GM21619 (cell line): Measurements from ENCODE around the gene KAT7.
"Not testable (repeated sequence)": the region's sequence is repeated elsewhere in the genome, so short reads cannot be mapped to it uniquely, and the experiment has no call there.

ENCODE experiments used
- ATAC-seq: cut with Tn5 transposase; IDR thresholded peaks from one replicate; pipeline ENCODE4 v1.9.1; 2021; ENCODE audit not compliant: unreplicated experiment

KAT7 gene

DNA sequence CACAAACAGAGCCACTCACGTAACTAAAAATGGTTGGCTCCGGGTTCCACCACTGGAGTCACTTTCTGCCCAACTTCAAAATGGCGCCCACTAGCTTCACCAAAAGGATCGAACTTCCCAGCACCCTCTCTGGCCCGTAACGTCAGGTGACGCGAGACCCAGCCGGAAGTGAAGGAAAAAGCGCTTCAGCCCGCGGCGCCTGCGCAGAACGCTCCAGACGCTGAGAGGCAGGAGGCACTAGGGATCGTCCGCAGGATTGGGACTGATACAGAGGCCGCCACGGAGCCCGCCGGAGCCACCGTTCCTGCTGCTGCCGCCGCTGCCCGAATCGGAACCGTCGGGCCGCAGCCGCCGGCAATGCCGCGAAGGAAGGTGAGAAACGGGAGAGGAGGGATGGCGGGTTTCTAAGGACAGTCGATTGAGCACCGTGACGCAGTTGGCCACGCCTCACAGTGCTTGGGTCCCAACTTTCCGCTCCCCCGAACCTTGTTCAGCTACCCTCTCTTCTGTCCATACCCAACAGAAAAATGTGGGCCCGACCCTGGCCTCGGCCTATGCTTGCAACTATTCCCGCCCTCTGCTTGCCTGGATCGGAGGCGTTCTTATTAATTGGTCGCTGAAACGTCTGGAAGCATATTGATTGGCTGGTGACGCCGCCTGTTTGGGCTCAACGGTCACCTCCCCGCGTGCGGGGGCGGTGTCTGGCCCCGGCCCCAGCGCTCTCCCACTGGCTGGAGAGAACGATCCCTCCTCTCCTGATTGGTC lies at the start of gene KAT7:
Gene KAT7, plus strand, starts transcription at position 204 of the 765 bp plus-strand sequence. Its CDS starts 154 bp downstream, at position 358.
- peak; percentile 85 for ATAC-seq

DNA sequence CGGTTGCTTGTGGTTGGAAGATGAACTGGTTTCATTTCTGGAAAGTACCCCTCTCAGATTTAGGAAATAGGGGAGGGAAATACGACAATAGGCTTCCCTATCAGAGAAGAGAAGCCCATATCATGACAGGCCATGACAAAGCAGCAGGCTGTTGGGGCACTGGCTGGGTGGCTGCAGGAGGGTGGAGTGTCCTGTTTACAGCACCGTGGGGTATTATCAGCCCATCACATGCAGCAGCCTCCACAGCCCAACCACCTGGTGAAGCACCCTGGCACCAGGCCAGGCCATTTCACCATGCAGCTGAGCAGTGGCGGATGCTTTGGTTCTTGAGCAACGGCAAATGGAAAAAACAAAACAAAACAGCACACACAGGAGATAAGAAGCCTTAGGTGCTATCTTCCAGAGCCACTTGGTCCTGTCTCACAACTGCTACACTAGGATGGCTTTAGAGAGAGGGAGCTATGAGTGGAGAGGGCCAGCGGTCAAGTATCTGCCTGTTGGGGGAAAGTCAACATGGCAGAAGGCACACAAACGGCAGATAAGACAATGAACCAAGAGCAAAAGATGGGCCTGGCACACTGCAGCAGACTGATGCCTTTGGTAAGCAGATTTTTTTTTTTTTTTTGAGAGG lies 48.7 kb upstream of the KAT7 start:
- peak; percentile 51 for ATAC-seq

DNA sequence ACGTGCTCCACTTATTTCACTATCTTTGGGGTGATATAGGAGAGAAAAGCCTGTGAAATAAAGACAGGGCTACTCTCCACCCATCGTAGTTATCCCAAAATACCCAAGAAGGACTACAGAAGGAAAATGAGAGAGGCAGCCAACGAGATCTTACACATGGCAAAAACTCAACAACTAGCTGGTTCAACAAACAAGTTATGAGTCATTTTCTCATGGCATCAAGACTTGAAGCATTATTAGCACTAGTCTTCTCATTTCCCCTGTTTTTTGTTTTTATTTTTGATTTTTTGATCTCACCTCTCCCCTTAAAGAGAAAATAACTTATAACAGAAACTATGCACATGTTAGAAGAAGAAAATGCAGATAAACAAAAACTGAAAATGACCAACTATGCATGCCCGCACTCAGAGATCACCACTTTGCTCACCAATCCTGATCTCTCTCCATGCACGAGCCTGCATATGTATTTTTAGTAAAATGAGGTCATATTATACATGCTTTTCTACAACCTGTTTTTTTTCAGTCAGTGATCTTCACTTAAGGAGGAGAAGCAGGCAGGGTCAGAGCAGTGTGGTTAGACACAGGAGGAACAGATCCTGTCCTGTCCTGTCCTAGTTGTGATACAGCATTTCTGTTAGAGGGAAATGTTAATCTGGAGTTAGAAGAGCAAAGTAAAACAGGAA lies 47.3 kb upstream of the KAT7 start:
- no peak for ATAC-seq

DNA sequence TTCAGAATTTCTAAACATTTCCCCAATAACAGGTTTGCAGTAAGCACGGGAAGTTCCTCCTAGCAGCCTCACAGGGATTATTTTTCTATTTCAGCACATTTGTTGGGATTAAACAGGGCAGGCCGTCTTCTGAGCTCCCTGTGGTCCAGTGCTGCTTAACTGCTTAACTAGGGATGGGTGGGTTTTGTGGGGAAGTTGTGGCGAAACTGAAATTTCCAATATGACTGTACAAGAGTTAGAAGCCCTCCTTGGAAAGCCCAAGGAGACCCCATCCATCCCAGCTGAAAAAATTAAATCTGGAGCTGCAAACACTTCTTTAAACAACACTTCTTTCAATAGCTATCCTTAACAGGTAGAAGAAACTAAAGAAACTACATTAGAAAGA lies 46.8 kb upstream of the KAT7 start:
- no peak for ATAC-seq

DNA sequence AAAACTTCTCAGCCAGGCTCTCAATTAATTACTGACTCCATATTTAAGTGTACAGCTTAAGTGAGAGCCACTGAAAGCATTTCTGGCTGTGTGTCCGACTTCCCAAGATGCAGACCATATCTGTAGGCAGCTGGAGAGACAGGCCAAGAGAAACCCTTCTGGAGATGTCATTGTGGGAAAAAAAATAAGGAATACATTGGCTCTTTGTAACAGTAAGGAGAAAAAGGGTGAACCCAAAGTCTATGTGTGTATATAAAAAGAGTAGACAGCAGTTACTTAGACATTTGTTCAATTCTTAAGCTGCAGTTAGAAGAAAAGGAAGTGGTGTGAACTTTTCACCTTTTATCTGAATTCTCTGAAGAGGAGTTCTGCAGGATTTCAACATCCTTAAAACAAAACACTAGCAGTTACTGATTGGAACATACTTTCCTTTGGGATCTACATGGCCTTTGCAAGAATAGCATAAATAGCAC lies 46.3 kb upstream of the KAT7 start:
- ATAC-seq, result no peak

DNA sequence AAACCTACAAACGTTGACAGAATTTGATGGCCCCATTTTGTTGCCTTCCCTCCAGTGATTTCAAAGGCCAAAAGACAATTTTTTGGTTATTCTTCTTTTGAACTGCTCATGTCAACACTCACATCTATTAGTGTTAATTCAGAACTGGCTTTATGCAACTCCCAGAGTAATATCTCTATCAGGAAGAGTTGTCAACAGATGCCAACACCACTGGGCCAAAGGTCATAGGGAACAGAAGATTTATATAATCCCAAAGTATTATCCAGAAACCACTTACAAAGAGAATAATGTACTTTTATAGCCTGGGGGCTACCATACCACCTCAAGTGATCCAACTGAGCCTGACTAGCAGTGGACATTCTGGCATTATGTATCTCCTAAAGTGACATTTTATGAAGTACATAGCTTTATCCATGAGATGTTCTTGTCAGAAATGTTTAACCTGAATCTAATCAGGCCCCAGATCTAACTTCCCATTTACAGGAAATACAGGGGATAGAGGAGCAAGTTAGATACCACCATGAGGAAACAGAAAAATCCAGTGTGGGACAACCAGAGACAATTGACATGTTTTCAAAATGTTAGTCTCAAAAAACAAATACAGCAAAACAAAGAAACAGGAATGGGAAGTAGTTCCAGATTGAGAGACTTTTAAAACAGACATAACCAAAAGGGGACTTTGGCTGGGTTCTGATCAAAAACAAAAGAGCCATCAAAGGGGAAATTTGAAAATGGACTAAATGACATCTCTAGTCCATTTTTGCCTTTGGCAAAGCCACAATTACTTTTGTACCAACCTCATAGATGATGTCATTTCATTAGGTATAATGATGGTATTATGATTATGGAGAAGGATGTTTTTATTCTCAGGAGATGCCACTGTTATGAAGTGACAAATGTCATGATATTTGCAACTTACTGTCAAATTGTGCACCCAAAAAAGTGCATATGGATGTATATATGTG lies 43.0 kb upstream of the KAT7 start:
- no peak for ATAC-seq

DNA sequence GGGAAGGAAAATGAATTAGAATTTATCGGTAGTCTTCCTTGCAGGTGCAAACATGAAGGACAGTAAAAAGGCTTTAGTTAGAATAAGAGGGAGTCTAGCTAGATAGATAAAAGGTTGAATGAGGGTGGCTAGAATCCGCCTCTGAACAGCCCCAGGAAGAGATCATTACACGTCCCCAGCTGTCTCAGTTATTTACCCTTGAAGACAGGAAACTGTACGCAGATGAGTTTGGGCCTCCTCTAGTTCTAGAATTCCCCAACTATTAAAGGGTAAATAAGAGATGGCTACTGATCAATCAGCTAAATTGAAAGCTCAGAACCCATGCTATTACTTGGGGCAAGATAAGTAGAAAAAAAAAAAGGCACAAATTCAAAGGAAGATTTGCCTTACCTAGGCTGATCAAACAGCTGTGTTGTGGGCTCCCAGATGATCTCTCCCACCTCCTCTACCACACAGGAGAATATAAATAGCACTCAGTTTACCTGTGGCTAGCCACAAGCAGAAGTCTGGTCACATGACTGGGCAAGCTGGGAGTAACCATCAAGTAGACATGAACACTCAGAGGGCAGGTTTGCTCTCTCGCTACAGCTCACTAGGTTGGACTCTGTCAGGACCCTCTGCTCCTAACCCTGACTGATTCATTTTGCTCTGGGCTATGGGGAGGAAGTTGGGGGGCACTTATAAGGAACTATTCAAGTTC lies 41.5 kb upstream of the KAT7 start:
- ATAC-seq, result peak; percentile 36

GRCh38 chr17:49747632-49748031 lies 40.8 kb upstream of the KAT7 start:
- no peak for ATAC-seq

GRCh38 chr17:49748223-49748622 lies 40.3 kb upstream of the KAT7 start:
- no peak for ATAC-seq

GRCh38 chr17:49748791-49749190 lies 39.7 kb upstream of the KAT7 start:
- peak; percentile 75 for ATAC-seq

- no peak for ATAC-seq
Measured at GRCh38 chr17:49749730-49750129, 38.8 kb upstream of the KAT7 start.

DNA sequence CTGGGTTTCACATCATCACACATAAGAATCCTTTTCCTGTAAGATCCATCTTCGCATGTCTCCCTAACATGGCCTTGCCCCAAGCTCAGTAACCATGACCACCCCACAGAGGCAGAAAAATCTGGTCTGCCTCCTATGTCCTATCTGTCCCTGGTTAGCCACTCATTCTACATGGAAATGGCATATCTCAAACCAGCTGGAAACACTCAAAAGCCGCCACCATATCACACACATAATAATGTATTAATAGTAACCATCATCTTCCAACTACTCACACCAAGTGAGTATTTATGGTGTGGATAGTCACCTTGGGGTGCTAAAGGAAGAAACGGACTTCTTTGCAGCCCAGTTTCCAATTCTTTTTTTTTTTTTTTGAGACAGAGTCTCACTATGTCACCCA lies 36.0 kb upstream of the KAT7 start:
- no peak for ATAC-seq

DNA sequence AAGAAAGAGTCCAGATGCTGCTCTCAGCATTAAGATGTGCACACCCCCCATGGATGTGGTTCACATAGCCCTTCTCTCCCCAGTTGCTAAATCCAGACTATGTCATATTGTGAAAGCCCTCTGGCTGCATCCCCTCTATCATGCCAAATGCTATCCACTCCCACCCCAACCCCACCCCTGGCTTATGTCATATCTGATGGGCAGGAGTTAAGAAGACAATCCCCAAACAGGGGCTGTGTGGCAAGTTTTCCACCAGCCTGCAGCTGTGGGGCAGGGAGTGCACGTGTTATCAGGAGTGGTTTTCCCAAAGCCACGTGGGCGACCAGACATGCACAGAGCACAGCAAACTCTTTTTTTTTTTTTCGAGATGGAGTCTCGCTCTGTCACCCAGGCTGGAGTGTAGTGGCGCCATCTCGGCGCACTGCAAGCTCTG lies 34.5 kb upstream of the KAT7 start:
- ATAC-seq, result no peak

GRCh38 chr17:49755663-49756283 lies 32.7 kb upstream of the KAT7 start:
- no peak for ATAC-seq

DNA sequence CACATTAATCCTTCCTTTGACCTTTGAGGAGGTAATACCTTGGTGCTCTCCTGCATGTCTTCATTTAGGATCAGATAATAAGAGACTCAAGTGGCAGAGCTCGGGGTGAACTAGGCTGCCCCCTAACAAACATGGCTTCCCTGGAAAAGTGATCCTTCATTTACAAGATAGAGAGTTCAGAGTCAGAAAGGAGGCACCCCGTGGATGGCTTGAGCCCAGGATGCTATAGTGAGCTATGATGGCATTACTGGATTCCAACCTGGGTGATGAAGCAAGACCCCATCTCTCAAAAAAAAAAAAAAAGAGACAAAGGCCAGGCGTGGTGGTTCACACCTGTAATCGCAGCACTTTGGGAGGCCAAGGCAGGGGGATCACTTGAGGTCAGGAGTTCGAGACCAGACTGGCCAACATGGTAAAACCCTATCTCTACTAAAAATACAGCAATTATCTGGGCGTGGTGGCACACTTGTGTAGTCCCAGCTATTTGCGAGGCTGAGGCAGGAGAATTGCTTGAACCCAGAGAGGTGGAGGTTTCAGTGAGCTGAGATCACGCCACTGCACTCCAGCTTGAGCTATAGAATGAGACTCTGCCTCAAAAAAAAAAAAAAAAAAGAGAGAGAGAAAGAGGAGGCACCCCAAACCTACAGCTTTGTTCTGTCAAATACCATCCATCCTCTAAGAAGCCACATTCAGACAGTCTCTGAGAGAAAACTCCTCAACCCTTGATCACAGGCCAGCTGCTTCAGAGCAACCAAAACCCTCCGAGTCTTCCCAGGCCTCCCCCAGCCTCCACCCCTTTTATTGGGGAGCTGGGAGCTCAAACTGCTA lies 31.9 kb upstream of the KAT7 start:
- no peak for ATAC-seq

- no peak for ATAC-seq
Measured at GRCh38 chr17:49757151-49757777, 31.2 kb upstream of the KAT7 start.

- ATAC-seq, result not testable (repeated sequence)
Measured at GRCh38 chr17:49758464-49759010, 29.9 kb upstream of the KAT7 start.

DNA sequence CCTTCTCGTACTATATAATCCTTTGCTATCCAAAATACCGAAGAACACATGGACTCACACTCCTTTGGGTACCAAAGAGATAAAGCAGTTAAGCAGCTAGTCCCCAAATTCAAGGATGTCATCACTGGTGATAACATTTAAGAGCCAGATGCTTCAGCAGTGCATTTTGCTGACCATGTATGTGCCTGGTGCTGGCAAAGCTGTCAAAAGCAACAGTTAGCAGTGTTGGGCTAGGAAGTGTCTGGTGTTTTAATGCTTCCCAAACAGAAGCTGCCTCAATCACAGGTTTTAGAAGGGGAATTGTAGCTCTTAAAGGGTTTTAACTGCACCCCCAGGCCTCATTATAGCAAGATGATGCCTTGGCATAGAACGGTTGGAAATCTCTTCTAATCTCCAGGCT lies 29.3 kb upstream of the KAT7 start:
- ATAC-seq, result no peak
